Cardiac muscle cell (in vitro differentiated cells and primary cell): ENCODE results near the gene FSIP1. TPM values are rescaled to one million over a fixed set of nuclear protein-coding genes. Genes with fewer than 3 reads are reported as not detected.

Source experiments
- DNase-seq, 2 donors: peaks; one replicate each; pipeline versions ENCODE4 v3.0.0 to v3.0.0-alpha.2; 2010 to 2017; ENCODE audit warnings: low read depth in 1 of 2, low spot score in 1 of 2
- H3K27ac ChIP-seq: fragments of 200-600 bp; sonication (generic); 2 replicates; pipeline ENCODE4 v1.5.1; 2016
- H3K27me3 ChIP-seq: fragments of 200-600 bp; sonication (generic); 2 replicates; pipeline ENCODE4 v1.6.0; 2016; ENCODE audit warnings: control low read depth
- H3K36me3 ChIP-seq: fragments of 200-600 bp; sonication (generic); 2 replicates; pipeline ENCODE4 v1.5.1; 2016; ENCODE audit warnings: control low read depth
- H3K4me1 ChIP-seq: fragments of 200-600 bp; sonication (generic); 2 replicates; pipeline ENCODE4 v1.8.1; 2017; ENCODE audit warnings: low read depth, mild to moderate bottlenecking, mixed run types
- H3K4me3 ChIP-seq: fragments of 200-600 bp; sonication (generic); 2 replicates; pipeline ENCODE4 v1.5.1; 2016; ENCODE audit warnings: mild to moderate bottlenecking
- H3K9me3 ChIP-seq: fragments of 200-600 bp; sonication (generic); 2 replicates; pipeline ENCODE4 v1.5.1; 2017; ENCODE audit warnings: low read depth, mild to moderate bottlenecking, control low read depth
- CTCF ChIP-seq: IDR thresholded peaks from 2 replicates; pipeline ENCODE4 v1.5.1; 2012; ENCODE audit warnings: low read depth, mild to moderate bottlenecking, low read length
- polyA plus RNA-seq: library from polyadenylated mRNA; unstranded; fragments of >200 nt; fragmentation: Nextera tagmentation; extraction: Ambion mirVana; gene quantifications from 2 replicates; pipeline ENCODE4 v1.2.1, GENCODE V29; 2016
- total RNA-seq: library from RNA; depleted of rRNA; stranded (reverse); fragments of >200 nt; gene quantifications from 2 replicates; pipeline ENCODE4 v1.2.3, GENCODE V29; 2016

FSIP1 gene
- total and polyA plus RNA-seq, 2 experiments from 2014 or later: 0.15 to 0.33 TPM

GRCh38 chr15:39776068-39776467 lies 6.6 kb downstream of the FSIP1 start:
- no peak for DNase-seq
- Histone ChIP-seq H3K27me3 (no peaks in the 10 kb centered on the region), H3K27ac (no peak overlapping the region), H3K36me3 (no peaks in the 10 kb centered on the region), H3K4me3 (no peak overlapping the region), H3K9me3 (no peaks in the 10 kb centered on the region), H3K4me1 (no peaks in the 10 kb centered on the region)
- TF ChIP-seq CTCF: no peak

DNA sequence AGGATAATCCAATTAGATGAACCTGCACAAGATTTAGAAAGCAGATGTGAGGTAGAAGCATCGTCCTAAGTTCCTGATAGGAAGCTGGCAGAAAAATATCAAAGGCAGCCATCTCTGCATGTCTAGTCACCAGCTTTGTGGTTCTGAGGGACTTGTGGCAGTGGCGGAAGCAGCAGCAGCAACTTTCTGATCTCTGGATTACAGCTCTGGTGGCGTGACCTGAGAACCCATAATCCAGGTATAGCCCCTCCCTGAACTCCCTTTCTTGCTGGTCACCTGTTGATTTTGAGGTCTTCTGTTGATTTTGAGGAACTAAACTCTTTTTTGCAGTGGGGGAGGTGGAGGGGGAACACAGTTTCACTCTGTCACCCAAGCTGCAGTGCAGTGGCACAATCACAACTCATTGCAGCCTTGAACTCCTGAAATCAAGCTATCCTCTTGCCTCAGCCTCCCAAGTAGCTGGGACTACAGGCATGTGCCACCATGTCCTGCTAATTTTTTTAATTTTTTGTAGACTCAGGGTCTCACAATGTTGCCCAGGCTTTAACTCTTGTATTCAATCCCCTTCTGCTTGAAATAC lies 7.9 kb downstream of the FSIP1 start:
- H3K4me1 ChIP-seq: no peaks in the 10 kb centered on the region
- no peak overlapping the region for H3K4me3 ChIP-seq
- DNase-seq: no peak
- H3K27me3 ChIP-seq: no peaks in the 10 kb centered on the region
- H3K27ac ChIP-seq: no peak overlapping the region
- H3K9me3 ChIP-seq: no peaks in the 10 kb centered on the region
- H3K36me3 ChIP-seq: no peaks in the 10 kb centered on the region
- TF ChIP-seq CTCF: no peak

DNA sequence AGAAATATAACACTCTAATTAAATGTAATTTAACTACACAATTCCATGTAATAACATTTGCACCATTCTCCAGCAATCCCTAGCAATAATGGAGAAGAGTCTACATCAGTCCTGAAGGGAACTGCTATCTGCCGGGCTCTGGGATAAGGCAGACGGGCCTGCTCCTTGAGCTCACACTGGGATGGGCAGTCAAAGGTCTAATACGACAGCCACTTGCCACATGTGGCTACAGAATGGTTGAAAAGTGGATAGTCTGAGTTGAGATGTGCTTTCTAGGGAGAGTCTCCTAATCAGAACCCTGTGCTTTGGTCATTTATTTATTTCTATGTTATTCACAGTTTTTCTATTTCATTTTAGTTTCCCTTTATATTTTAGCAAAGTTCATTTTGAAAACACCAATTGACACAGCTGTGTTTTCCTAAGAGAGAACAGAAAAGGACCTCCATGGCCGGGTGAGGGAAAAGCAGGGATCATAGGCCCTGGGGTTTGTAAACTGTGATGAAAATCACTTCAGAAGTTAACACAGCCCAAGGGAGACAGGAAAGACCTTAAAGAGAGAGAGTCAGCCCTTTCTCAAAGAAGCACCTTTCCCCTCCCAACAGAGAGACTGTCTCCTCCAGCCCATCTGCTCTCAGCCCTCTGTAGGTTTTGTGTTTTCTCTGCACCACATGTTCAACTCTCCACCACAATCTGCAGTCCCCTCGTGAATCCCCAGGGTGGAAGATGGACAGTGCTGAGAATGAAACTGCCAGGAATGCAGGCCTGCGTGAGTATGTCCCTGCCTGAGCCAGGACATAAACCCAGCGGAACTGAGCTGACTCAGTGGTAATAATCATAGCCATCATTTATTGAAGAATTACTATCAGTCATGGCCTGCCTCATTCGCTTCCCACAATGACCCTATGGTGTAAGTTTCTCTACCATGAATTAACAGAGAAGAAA lies 11.6 kb downstream of the FSIP1 start:
- no peak for TF ChIP-seq CTCF
- Histone ChIP-seq H3K4me3 (no peak overlapping the region), H3K4me1 (no peaks in the 10 kb centered on the region), H3K27ac (no peak overlapping the region), H3K27me3 (no peaks in the 10 kb centered on the region), H3K36me3 (no peaks in the 10 kb centered on the region), H3K9me3 (no peaks in the 10 kb centered on the region)
- DNase-seq: peak in 1 of 2 donors; percentile 60

- no peak overlapping the region for H3K27ac ChIP-seq
- H3K9me3 ChIP-seq: no peaks in the 10 kb centered on the region
- H3K36me3 ChIP-seq: no peaks in the 10 kb centered on the region
- no peak overlapping the region for H3K4me3 ChIP-seq
- H3K4me1 ChIP-seq: no peaks in the 10 kb centered on the region
- no peak for TF ChIP-seq CTCF
- DNase-seq: no peak
- H3K27me3 ChIP-seq: no peaks in the 10 kb centered on the region
Observed at GRCh38 chr15:39767921-39768320, 14.7 kb downstream of the FSIP1 start.

DNA sequence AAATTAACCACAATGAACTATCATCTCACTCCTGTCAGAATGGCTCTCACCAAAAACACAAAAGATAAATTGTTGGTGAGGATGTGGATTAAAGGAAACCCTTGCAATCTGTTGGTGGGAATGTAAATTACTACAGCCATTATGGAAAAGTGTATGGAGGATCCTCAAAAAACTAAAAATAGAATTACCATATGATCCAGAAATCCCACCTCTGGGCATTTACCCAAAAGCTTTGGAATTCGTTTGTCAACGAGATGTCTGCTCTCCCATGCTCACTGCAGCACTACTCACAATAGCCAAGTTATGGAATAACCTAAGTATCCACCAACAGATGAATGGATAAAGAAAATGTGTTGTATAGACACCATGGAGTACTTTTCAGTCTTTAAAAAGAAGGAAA lies 21.6 kb downstream of the FSIP1 start:
- no peak for DNase-seq
- no peaks in the 10 kb centered on the region for H3K4me1 ChIP-seq
- TF ChIP-seq CTCF: no peak
- H3K27ac ChIP-seq: no peak overlapping the region
- H3K9me3 ChIP-seq: no peaks in the 10 kb centered on the region
- H3K4me3 ChIP-seq: no peak overlapping the region
- H3K27me3 ChIP-seq: no peaks in the 10 kb centered on the region
- H3K36me3 ChIP-seq: no peaks in the 10 kb centered on the region
